HFF-Myc (cell line): ENCODE results near the gene TPX2.
A peak's percentile ranks its signal among the peaks of the same experiment; 100 is the strongest.
"Not testable (repeated sequence)": the region's sequence is repeated elsewhere in the genome, so short reads cannot be mapped to it uniquely, and the experiment has no call there.

Source experiments
- DNase-seq: peaks from one replicate; pipeline ENCODE4 v3.0.0-alpha.2; 2011; ENCODE audit warnings: low read depth; ENCODE audit errors: extremely low read depth
- H3K4me3 ChIP-seq: replicated peaks from 2 replicates; pipeline ENCODE4 v1.5.1; 2011; ENCODE audit warnings: low read depth, mild to moderate bottlenecking, control low read depth, low read length
- TF ChIP-seq, protein P1 (sequence below): IDR thresholded peaks from 2 replicates; pipeline ENCODE4 v1.5.1; 2012; ENCODE audit warnings: mild to moderate bottlenecking, low read depth, low read length, control low read depth; ENCODE audit errors: missing control alignments

TPX2 gene

DNA sequence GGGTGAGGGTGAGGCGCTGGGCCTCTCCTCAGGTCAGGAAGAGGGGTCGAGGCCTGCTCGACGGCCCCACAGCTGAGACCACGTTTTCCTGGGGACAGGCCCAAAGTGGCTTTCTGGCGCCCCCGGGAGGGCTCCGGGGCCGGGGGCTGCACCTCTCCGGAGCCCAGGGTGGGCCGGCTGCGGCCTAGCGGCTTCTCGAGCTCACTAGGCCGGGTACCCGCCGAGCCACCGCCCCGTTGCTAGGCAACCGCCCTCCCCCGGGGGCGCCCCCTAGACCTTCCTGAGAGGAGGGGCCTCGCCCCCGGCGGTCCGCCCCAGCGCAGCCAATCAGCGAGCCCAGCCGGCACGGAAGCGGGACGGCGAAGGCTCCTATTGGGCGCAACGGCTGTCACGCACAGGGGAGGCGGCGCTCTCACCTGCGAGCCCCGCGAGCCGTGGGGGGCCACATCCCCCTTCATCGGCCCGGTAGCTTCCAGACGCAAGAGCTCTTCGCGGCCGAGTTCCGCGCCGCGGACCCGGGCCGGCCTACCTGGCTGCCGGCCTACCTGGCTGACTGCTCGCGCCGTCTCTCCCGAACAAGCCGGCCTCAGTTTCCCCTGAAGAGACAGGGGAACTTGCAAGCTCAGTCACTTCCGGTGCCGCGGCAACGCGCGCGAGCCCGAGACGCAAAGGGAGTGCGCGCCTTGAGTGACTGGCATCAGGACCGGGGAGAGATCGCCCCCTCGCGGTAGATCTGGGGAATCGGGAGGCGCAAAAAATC lies 15.6 kb upstream of the TPX2 start:
- H3K4me3 ChIP-seq, result peak overlapping the region; percentile 50
- peak; percentile 86 for DNase-seq
- TF ChIP-seq, protein P1, sequence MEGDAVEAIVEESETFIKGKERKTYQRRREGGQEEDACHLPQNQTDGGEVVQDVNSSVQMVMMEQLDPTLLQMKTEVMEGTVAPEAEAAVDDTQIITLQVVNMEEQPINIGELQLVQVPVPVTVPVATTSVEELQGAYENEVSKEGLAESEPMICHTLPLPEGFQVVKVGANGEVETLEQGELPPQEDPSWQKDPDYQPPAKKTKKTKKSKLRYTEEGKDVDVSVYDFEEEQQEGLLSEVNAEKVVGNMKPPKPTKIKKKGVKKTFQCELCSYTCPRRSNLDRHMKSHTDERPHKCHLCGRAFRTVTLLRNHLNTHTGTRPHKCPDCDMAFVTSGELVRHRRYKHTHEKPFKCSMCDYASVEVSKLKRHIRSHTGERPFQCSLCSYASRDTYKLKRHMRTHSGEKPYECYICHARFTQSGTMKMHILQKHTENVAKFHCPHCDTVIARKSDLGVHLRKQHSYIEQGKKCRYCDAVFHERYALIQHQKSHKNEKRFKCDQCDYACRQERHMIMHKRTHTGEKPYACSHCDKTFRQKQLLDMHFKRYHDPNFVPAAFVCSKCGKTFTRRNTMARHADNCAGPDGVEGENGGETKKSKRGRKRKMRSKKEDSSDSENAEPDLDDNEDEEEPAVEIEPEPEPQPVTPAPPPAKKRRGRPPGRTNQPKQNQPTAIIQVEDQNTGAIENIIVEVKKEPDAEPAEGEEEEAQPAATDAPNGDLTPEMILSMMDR, result peak; percentile 89

DNA sequence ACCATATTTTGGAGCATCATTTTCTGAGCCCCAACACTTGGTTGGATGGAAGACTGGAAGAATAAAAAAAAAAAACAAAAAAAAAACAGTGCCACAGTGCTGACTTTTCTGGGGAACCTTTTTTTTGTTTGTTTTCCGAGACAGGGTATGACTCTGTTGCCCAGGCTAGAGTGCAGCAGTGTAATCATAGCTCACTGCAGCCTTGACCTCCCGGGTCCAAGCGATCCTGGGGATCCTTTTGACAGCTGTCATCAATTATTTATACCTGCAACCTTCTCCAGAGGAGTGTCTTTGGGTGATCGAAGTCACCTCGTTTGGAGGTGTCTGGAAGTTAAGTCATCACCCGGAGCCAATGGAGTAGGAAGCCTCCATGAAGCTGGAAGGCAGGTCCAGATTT lies 7.8 kb upstream of the TPX2 start:
- no peak for DNase-seq
- TF ChIP-seq, protein P1, result no peak
- H3K4me3 ChIP-seq, result no peak overlapping the region

DNA sequence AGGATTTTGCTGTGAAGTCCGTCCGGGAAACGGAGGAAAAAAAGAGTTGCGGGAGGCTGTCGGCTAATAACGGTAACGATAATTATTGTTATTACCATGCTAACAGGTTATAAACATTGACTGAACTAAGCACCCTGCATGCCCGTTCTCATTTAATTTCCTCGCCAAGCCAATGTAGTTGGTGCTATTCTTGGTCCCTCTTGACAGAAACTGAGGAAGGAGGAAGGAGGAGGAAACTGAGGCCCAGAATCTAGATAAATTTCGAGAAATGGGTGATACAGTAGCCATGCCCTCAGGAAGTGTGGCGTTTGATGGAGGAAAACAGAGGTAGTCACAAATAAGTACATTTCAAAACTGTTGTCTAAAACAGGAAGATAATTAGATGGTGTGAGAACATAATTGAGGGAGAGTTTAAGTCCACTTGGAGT lies 474 bp downstream of the TPX2 start:
- DNase-seq, result no peak
- H3K4me3 ChIP-seq, result peak overlapping the region; percentile 79
- TF ChIP-seq, protein P1, result no peak

DNA sequence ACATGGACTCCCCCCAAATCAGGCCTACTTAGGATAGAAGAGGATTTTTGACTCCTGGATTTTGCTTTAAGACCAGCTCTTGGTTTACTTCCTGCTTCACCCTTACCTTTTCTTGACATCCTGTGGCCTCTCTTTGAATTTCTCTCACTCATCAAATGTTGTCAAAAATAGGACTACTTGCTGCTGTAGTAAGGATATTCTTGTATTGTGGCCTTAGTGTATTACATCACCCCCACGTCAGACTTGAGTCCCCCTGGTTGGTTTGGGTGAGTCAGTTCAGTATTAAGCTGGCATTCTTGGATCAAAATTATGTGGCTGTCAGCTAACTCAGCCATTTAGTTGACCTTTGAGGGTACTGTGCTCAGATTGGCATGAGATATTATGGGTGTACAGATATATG lies 1.1 kb downstream of the TPX2 start:
- TF ChIP-seq, protein P1, result no peak
- no peak for DNase-seq
- peak overlapping the region; percentile 79 for H3K4me3 ChIP-seq

DNA sequence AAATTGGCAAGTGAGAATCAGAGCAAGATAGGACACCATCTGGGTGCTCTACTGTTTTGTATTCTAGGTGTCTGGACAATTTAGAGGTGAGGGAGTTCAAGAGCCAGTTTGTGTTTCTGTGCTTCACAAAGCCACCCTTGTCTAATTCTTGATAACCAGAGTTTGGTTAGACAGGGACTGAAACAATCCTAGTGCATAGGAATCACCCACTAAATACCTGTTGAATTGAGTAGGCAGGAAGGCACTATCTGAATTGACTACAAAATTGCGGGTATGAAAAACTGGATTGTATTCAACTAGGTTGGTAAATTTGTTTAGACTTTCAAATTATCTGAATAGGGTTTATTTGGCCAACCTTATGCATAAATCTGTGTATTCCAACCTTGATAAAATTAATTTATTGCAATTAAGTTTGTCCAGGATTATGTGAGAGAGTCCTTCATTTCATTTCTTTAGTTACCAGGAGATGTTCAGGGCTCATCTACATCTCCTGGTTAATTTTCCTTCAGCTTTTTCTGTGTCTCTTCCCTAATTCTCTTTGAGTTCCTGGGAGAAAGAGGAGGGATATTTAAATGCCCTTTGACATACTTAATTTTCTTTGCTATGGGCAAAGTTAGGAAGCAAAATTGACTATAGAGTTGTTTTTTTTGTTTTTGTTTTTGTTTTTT lies 1.7 kb downstream of the TPX2 start:
- no peak for DNase-seq
- H3K4me3 ChIP-seq, result peak overlapping the region; percentile 79
- TF ChIP-seq, protein P1, result no peak

DNA sequence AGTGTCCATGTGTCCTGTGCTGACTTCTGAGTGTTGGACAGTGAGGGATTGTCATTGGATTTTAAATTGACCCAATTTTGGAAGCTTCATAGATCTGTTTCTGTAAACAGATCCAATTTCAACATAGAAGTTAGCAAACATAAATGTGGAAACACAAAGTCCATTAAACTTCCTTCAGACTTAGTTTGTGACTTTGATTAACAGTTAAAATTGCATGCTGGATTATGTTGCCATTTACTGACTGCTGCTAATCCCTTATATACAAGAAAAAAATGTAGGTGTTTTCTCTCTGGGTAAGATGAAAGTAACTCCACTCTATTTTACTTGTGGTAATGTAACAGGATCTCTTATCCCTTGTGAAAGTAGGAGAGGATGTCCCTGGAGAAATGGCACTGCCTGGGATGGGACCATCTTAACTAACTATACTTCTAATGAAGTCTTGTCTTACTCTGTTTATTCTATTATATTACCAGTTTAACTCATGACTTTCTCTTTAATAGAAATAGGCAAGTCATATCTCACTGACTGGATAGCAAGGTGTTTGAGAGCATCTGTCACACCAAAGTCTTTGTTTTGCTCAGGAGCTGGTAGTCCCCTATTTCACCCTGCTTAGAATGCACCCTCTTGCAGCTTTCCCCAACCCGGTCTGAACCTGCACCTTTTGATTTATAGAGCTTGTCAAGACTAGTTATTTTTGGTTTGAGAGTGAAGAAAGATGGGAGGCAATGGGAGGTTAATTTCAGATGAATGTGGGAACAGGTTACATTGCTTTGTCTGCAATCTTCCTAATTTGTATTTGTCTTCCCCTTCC lies 7.2 kb downstream of the TPX2 start:
- TF ChIP-seq, protein P1, result no peak
- no peak overlapping the region for H3K4me3 ChIP-seq
- no peak for DNase-seq

DNA sequence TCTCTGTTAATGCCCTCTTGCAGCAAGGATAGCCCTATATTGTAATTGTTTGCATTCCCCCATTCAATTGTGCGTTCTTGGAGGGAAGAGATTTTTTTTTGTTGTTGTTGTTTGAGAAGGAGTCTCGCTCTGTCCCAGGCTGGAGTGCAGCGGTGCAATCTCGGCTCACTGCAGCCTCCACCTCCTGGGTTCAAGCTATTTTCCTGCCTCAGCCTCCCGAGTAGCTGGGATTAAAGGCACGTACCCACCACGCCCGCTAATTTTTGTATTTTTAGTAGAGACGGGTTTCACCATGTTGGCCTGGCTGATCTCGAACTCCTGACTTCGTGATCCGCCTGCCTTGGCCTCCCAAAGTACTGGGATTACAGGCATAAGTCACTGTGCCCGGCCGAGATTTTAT lies 7.9 kb downstream of the TPX2 start:
- H3K4me3 ChIP-seq, DNase-seq: not testable (repeated sequence)
